SK-N-SH (cell line): ENCODE measurements around the gene SOS2.

Experiments used
- YY1 ChIP-seq: IDR thresholded peaks from 2 replicates; pipeline ENCODE4 v1.4.0; 2012; ENCODE audit warnings: low read depth, mild to moderate bottlenecking
- TF ChIP-seq, protein P1 (sequence below): IDR thresholded peaks from 2 replicates; pipeline ENCODE4 v1.4.0; 2012; ENCODE audit warnings: low read depth

DNA sequence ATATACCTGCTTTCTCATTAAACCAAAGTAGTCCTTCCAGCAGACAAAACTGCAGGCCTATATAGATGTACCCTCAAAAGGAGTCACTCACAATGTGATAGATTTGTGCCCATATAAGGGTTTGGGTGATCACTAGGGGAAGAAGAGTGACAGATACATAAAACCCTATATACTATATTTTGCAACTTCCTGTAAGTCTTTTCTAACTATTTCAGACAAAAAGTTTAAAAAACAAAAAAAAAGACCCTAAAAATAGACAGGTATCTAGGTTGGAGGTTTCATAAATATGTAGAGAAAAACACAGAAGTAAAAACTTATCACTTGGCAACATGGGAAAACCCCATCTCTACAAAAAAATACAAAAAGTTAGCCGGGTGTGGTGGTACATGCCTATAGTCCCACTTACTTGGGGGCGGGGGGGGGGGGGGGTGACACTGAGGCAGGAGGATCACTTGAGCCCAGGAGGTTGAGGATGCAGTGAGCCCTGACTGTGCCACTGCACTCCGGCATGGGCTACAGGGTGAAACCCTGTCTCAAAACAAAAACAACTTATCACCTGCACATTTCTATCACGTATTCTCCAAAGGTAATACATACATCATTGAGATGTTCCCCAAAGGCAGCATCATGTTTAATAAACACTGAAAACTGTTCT, 117.9 kb downstream of the SOS2 start:
- TF ChIP-seq, protein P1, sequence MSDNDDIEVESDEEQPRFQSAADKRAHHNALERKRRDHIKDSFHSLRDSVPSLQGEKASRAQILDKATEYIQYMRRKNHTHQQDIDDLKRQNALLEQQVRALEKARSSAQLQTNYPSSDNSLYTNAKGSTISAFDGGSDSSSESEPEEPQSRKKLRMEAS: no peak
- no peak for TF ChIP-seq YY1
